Keratinocyte (primary cell): ENCODE results near the gene PHIP. TPM values are rescaled to one million over a fixed set of nuclear protein-coding genes. Genes with fewer than 3 reads are reported as not detected.
"Not testable (repeated sequence)": the region's sequence is repeated elsewhere in the genome, so short reads cannot be mapped to it uniquely, and the experiment has no call there.

Experiments used
- DNase-seq: peaks from one replicate; pipeline ENCODE4 v3.0.0-alpha.2; 2011; ENCODE audit warnings: low read depth, missing footprints, low spot score
- FAIRE-seq: peaks from 2 replicates; lab custom pipeline; 2011; peaks lifted over from hg19 to GRCh38; lab: Jason Lieb, UNC
- H2AFZ ChIP-seq: 2 replicates; pipeline ENCODE4 v1.6.0; 2012; ENCODE audit warnings: low read length, control low read depth, inconsistent platforms; ENCODE audit not compliant: control insufficient read depth
- H3K27ac ChIP-seq: 2 replicates; pipeline ENCODE4 v1.5.1; 2011; ENCODE audit warnings: low read length; ENCODE audit not compliant: control insufficient read depth, insufficient read depth
- H3K27me3 ChIP-seq: 3 replicates; pipeline ENCODE4 v1.6.0; 2011; ENCODE audit warnings: low read length; ENCODE audit not compliant: control insufficient read depth, insufficient read depth; ENCODE audit errors: extremely low read depth
- H3K36me3 ChIP-seq, 2 experiments: 2 replicates in 1 of 2; 3 replicates in 1 of 2; pipeline ENCODE4 v1.5.1; 2011; ENCODE audit warnings: low read length in 2 of 2, mild to moderate bottlenecking in 1 of 2; ENCODE audit not compliant: control insufficient read depth in 2 of 2, insufficient read depth in 2 of 2; ENCODE audit errors: extremely low read depth in 1 of 2
- H3K4me1 ChIP-seq: 3 replicates; pipeline ENCODE4 v1.5.1; 2011; ENCODE audit warnings: low read length; ENCODE audit not compliant: control insufficient read depth, insufficient read depth; ENCODE audit errors: extremely low read depth
- H3K4me2 ChIP-seq: 3 replicates; pipeline ENCODE4 v1.6.0; 2011; ENCODE audit warnings: low read depth, low read length; ENCODE audit not compliant: control insufficient read depth, insufficient read depth; ENCODE audit errors: extremely low read depth
- H3K4me3 ChIP-seq, 3 experiments: fragments of 200-600 bp in 1 of 3; sonication (generic) in 1 of 3; 2 replicates in 2 of 3; 3 replicates in 1 of 3; pipeline ENCODE4 v1.5.1; 2011 to 2016; ENCODE audit warnings: low read length in 3 of 3, mild to moderate bottlenecking in 3 of 3, control low read depth in 2 of 3, inconsistent platforms in 1 of 3, low read depth in 1 of 3, mixed read lengths in 1 of 3, mixed run types in 1 of 3, moderate library complexity in 1 of 3; ENCODE audit not compliant: control insufficient read depth in 2 of 3, insufficient read depth in 2 of 3; ENCODE audit errors: extremely low read depth in 1 of 3
- H3K79me2 ChIP-seq: 2 replicates; pipeline ENCODE4 v1.6.0; 2012; ENCODE audit warnings: low read length; ENCODE audit not compliant: control insufficient read depth, insufficient read depth
- H3K9ac ChIP-seq: 3 replicates; pipeline ENCODE4 v1.6.0; 2011; ENCODE audit warnings: low read length; ENCODE audit not compliant: control insufficient read depth, insufficient read depth; ENCODE audit errors: extremely low read depth
- H3K9me1 ChIP-seq: 3 replicates; pipeline ENCODE4 v1.6.0; 2011; ENCODE audit warnings: low read length; ENCODE audit not compliant: control insufficient read depth, insufficient read depth; ENCODE audit errors: extremely low read depth
- H3K9me3 ChIP-seq: 2 replicates; pipeline ENCODE4 v1.5.1; 2012; ENCODE audit warnings: low read depth, low read length; ENCODE audit not compliant: control insufficient read depth
- H4K20me1 ChIP-seq: 3 replicates; pipeline ENCODE4 v1.6.0; 2011; ENCODE audit warnings: low read length; ENCODE audit not compliant: control insufficient read depth, insufficient read depth; ENCODE audit errors: extremely low read depth
- CTCF ChIP-seq, 3 experiments: IDR thresholded peaks in 1 of 3; conservative IDR thresholded peaks in 1 of 3; optimal IDR thresholded peaks in 1 of 3; 2 replicates in 2 of 3; 3 replicates in 1 of 3; pipeline versions ENCODE3 to v1.5.1; 2011; ENCODE audit warnings: low read length in 3 of 3, mild to moderate bottlenecking in 3 of 3, moderate library complexity in 2 of 3, control low read depth in 1 of 3, inconsistent platforms in 1 of 3; ENCODE audit not compliant: insufficient read depth in 2 of 3; ENCODE audit errors: extremely low read depth in 1 of 3
- EZH2 ChIP-seq: IDR thresholded peaks from one replicate; pipeline ENCODE4 v1.6.1; 2012; ENCODE audit warnings: inconsistent platforms, mild to moderate bottlenecking, low read length, moderate library complexity
- dilution Hi-C: fragments of 300-500 bp; cut with MboI; formaldehyde crosslinking; loops from one replicate; pipeline ENCODE4 v1.7.0; 2020; ENCODE audit warnings: low sequenced_read_pairs; ENCODE audit not compliant: extremely low pct_ligation_motif_present
- polyA plus RNA-seq, 5 experiments: library from polyadenylated mRNA; depleted of rRNA in 3 of 5; stranded (reverse) in 3 of 5; stranded (forward) in 1 of 5; unstranded in 1 of 5; fragments of >200 nt; gene quantifications; 1 replicate in 1 of 5; 2 replicates in 3 of 5; 3 replicates in 1 of 5; pipeline versions ENCODE4 v1.2.1 to v1.2.3, GENCODE V29; 2011 to 2012; ENCODE audit warnings: missing spikeins in 2 of 5, low read depth in 1 of 5, low replicate concordance in 1 of 5

The PHIP gene
- polyA plus RNA-seq, 1 donor (not counting 4 experiments of a cell fraction or from before 2014, with no cell fraction given) = 7.9 TPM

DNA sequence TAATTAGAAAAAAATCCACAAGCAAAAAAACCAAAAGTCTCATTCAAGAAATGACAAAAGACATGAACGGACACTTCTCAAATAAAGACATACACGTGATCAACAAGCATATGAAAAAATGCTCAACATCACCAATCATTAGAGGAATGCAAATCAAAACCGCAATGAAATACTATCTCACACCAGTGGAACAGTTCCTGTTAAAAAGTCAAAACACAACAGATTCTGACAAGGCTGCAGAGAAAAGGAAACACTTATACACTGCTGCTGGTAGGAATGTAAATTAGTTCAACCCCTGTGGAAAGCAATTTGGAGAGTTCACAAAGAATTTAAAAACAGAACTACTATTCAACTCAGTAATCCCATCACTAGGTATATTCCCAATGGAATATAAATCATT lies 152.7 kb downstream of the PHIP start:
- DNase-seq (no peak), FAIRE-seq (no peak)
- H3K27me3 ChIP-seq = no peaks in the 10 kb centered on the region
- no peaks in the 10 kb centered on the region for H3K9me3 ChIP-seq
- TF ChIP-seq EZH2 = no peak
- no peak for TF ChIP-seq CTCF (optimal IDR thresholded peaks at IDR 0.05 in 1 of 3, IDR thresholded peaks at IDR 0.05 in 1 of 3, conservative IDR thresholded peaks at IDR 0.05 in 1 of 3; ENCODE audit: extremely low read depth in 1 of 3, insufficient read depth in 2 of 3, low read length in 3 of 3)
- no peaks in the 10 kb centered on the region for H4K20me1 ChIP-seq
- H2AFZ ChIP-seq = no peak overlapping the region
- no peak overlapping the region for H3K4me2 ChIP-seq
- H3K4me1 ChIP-seq = no peaks in the 10 kb centered on the region
- no peak overlapping the region for H3K9ac ChIP-seq
- H3K4me3 ChIP-seq = no peak overlapping the region
- no peaks in the 10 kb centered on the region for H3K9me1 ChIP-seq
- no peaks in the 10 kb centered on the region for H3K36me3 ChIP-seq
- no peaks in the 10 kb centered on the region for H3K79me2 ChIP-seq
- dilution Hi-C loops = no loop called here
- H3K27ac ChIP-seq = no peak overlapping the region

DNA sequence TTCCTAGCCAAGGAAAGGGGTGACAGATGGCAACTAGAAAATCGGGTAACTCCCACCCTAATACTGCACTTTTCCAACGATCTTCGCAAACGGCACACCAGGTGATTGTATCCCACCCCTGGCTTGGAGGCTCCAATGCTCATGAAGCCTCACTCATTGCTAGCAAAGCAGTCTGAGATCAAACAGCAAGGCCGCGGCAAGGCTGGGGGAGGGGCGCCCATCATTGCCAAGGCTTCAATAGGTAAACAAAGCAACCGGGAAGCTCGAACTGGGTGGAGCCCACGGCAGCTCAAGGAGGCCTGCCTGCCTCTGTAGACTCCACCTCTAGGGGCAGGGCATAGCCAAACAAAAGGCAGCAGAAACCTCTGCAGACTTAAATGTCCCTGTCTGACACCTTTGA lies 156.9 kb downstream of the PHIP start:
- H3K79me2 ChIP-seq, H3K27me3 ChIP-seq, dilution Hi-C loops, H3K9me3 ChIP-seq, FAIRE-seq, H3K4me1 ChIP-seq, H3K9ac ChIP-seq, H3K9me1 ChIP-seq, H3K27ac ChIP-seq, DNase-seq, H2AFZ ChIP-seq, H3K36me3 ChIP-seq, H3K4me2 ChIP-seq, H3K4me3 ChIP-seq, H4K20me1 ChIP-seq: not testable (repeated sequence)

GRCh38 chr6:78917788-78918187 lies 160.3 kb downstream of the PHIP start:
- dilution Hi-C loops = no loop called here
- FAIRE-seq = no peak

More at GRCh38 chr6:78917788-78918187, 160.3 kb downstream of the PHIP start:
- H3K9me3 ChIP-seq = peaks cover 4% of the 10 kb centered on the region
- H3K36me3 ChIP-seq = no peaks in the 10 kb centered on the region
- H3K4me2 ChIP-seq = no peak overlapping the region
- TF ChIP-seq EZH2 = no peak
- no peak for TF ChIP-seq CTCF (optimal IDR thresholded peaks at IDR 0.05 in 1 of 3, IDR thresholded peaks at IDR 0.05 in 1 of 3, conservative IDR thresholded peaks at IDR 0.05 in 1 of 3; ENCODE audit: extremely low read depth in 1 of 3, insufficient read depth in 2 of 3, low read length in 3 of 3)
- H3K4me3 ChIP-seq = no peak overlapping the region
- DNase-seq = no peak
- H3K27ac ChIP-seq = no peak overlapping the region
- no peaks in the 10 kb centered on the region for H4K20me1 ChIP-seq
- H3K9me1 ChIP-seq = no peaks in the 10 kb centered on the region
- H3K27me3 ChIP-seq = no peaks in the 10 kb centered on the region
- peaks cover 15% of the 10 kb centered on the region for H3K4me1 ChIP-seq
- H3K79me2 ChIP-seq = no peaks in the 10 kb centered on the region
- H3K9ac ChIP-seq = no peak overlapping the region
- no peak overlapping the region for H2AFZ ChIP-seq
